ENCODE measurements around the gene METAP1D.

DNA sequence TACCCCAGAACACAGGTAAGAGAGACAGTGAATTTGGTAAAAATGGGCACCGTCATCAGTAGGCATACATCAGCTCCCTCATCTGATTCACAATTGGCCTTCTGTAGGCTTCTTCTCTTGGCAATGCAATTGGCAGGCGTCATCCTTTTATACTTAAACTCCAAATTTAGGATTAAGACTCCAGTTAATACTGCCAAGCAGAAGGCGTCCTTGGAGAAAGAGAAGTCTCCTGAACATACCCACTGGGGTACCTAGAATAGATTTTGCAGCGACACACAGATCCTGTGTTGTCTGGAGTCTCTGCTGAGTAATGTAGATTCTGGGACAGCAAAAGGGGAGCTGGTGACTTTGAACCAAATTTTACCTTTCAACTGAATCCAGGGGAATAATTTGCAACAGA lies 592 bp upstream of the METAP1D start:
- TF ChIP-seq TAF1 (IDR thresholded peaks at IDR 0.05; ENCODE audit: borderline replicate concordance, insufficient read depth, low read length) (no peak), SIN3A (IDR thresholded peaks at IDR 0.05; ENCODE audit: borderline replicate concordance, insufficient read depth, low read length) (no peak), POLR2AphosphoS5 (IDR thresholded peaks at IDR 0.05; ENCODE audit: low read depth, low read length) (no peak)
- TF ChIP-seq, protein P1, sequence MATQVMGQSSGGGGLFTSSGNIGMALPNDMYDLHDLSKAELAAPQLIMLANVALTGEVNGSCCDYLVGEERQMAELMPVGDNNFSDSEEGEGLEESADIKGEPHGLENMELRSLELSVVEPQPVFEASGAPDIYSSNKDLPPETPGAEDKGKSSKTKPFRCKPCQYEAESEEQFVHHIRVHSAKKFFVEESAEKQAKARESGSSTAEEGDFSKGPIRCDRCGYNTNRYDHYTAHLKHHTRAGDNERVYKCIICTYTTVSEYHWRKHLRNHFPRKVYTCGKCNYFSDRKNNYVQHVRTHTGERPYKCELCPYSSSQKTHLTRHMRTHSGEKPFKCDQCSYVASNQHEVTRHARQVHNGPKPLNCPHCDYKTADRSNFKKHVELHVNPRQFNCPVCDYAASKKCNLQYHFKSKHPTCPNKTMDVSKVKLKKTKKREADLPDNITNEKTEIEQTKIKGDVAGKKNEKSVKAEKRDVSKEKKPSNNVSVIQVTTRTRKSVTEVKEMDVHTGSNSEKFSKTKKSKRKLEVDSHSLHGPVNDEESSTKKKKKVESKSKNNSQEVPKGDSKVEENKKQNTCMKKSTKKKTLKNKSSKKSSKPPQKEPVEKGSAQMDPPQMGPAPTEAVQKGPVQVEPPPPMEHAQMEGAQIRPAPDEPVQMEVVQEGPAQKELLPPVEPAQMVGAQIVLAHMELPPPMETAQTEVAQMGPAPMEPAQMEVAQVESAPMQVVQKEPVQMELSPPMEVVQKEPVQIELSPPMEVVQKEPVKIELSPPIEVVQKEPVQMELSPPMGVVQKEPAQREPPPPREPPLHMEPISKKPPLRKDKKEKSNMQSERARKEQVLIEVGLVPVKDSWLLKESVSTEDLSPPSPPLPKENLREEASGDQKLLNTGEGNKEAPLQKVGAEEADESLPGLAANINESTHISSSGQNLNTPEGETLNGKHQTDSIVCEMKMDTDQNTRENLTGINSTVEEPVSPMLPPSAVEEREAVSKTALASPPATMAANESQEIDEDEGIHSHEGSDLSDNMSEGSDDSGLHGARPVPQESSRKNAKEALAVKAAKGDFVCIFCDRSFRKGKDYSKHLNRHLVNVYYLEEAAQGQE (IDR thresholded peaks at IDR 0.05; ENCODE audit: insufficient read depth in 1 of 2, low read depth in 2 of 2, low read length in 2 of 2) = no peak
